NB4 (cell line): ENCODE measurements around the gene S100A2.
"Not testable (repeated sequence)": the region's sequence is repeated elsewhere in the genome, so short reads cannot be mapped to it uniquely, and the experiment has no call there.

Source experiments
- MYC ChIP-seq: IDR thresholded peaks from 2 replicates; pipeline ENCODE4 v1.6.1; 2011; ENCODE audit warnings: low read depth, low read length
- TF ChIP-seq, protein P1 (sequence below): IDR thresholded peaks from one replicate; pipeline ENCODE4 v1.5.1; 2012; ENCODE audit warnings: low read depth, low read length

DNA sequence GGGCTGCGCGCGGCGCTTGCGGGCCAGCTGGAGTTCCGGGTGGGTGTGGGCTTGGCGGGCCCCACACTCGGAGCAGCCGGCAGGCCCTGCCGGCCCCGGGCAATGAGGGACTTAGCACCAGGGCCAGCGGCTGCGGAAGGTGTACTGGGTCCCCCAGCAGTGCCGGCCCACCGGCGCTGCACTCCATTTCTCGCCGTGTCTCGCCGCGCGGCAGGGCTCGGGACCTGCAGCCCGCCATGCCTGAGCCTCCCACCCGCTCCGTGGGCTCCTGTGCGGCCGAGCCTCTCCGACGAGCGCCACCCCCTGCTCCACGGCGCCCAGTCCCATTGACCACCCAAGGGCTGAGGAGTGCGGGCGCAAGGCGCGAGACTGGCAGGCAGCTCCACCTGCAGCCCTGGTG lies 43.8 kb downstream of the S100A2 start:
- TF ChIP-seq, protein P1, sequence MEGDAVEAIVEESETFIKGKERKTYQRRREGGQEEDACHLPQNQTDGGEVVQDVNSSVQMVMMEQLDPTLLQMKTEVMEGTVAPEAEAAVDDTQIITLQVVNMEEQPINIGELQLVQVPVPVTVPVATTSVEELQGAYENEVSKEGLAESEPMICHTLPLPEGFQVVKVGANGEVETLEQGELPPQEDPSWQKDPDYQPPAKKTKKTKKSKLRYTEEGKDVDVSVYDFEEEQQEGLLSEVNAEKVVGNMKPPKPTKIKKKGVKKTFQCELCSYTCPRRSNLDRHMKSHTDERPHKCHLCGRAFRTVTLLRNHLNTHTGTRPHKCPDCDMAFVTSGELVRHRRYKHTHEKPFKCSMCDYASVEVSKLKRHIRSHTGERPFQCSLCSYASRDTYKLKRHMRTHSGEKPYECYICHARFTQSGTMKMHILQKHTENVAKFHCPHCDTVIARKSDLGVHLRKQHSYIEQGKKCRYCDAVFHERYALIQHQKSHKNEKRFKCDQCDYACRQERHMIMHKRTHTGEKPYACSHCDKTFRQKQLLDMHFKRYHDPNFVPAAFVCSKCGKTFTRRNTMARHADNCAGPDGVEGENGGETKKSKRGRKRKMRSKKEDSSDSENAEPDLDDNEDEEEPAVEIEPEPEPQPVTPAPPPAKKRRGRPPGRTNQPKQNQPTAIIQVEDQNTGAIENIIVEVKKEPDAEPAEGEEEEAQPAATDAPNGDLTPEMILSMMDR, result not testable (repeated sequence)
- TF ChIP-seq MYC, result not testable (repeated sequence)
